ENCODE measurements around the gene SERINC1. TPM values are rescaled to one million over a fixed set of nuclear protein-coding genes. Genes with fewer than 3 reads are reported as not detected.
A peak's percentile ranks its signal among the peaks of the same experiment; 100 is the strongest.

The SERINC1 gene
- total and polyA plus RNA-seq, 9 of the 15 experiments (the other 6 are each of a cell fraction or from before 2014, with no cell fraction given), result 28.8 to 64.6 (median 39.7) TPM

GRCh38 chr6:122400462-122401089, 71.0 kb downstream of the SERINC1 start (continued):
- TF ChIP-seq, protein P1, sequence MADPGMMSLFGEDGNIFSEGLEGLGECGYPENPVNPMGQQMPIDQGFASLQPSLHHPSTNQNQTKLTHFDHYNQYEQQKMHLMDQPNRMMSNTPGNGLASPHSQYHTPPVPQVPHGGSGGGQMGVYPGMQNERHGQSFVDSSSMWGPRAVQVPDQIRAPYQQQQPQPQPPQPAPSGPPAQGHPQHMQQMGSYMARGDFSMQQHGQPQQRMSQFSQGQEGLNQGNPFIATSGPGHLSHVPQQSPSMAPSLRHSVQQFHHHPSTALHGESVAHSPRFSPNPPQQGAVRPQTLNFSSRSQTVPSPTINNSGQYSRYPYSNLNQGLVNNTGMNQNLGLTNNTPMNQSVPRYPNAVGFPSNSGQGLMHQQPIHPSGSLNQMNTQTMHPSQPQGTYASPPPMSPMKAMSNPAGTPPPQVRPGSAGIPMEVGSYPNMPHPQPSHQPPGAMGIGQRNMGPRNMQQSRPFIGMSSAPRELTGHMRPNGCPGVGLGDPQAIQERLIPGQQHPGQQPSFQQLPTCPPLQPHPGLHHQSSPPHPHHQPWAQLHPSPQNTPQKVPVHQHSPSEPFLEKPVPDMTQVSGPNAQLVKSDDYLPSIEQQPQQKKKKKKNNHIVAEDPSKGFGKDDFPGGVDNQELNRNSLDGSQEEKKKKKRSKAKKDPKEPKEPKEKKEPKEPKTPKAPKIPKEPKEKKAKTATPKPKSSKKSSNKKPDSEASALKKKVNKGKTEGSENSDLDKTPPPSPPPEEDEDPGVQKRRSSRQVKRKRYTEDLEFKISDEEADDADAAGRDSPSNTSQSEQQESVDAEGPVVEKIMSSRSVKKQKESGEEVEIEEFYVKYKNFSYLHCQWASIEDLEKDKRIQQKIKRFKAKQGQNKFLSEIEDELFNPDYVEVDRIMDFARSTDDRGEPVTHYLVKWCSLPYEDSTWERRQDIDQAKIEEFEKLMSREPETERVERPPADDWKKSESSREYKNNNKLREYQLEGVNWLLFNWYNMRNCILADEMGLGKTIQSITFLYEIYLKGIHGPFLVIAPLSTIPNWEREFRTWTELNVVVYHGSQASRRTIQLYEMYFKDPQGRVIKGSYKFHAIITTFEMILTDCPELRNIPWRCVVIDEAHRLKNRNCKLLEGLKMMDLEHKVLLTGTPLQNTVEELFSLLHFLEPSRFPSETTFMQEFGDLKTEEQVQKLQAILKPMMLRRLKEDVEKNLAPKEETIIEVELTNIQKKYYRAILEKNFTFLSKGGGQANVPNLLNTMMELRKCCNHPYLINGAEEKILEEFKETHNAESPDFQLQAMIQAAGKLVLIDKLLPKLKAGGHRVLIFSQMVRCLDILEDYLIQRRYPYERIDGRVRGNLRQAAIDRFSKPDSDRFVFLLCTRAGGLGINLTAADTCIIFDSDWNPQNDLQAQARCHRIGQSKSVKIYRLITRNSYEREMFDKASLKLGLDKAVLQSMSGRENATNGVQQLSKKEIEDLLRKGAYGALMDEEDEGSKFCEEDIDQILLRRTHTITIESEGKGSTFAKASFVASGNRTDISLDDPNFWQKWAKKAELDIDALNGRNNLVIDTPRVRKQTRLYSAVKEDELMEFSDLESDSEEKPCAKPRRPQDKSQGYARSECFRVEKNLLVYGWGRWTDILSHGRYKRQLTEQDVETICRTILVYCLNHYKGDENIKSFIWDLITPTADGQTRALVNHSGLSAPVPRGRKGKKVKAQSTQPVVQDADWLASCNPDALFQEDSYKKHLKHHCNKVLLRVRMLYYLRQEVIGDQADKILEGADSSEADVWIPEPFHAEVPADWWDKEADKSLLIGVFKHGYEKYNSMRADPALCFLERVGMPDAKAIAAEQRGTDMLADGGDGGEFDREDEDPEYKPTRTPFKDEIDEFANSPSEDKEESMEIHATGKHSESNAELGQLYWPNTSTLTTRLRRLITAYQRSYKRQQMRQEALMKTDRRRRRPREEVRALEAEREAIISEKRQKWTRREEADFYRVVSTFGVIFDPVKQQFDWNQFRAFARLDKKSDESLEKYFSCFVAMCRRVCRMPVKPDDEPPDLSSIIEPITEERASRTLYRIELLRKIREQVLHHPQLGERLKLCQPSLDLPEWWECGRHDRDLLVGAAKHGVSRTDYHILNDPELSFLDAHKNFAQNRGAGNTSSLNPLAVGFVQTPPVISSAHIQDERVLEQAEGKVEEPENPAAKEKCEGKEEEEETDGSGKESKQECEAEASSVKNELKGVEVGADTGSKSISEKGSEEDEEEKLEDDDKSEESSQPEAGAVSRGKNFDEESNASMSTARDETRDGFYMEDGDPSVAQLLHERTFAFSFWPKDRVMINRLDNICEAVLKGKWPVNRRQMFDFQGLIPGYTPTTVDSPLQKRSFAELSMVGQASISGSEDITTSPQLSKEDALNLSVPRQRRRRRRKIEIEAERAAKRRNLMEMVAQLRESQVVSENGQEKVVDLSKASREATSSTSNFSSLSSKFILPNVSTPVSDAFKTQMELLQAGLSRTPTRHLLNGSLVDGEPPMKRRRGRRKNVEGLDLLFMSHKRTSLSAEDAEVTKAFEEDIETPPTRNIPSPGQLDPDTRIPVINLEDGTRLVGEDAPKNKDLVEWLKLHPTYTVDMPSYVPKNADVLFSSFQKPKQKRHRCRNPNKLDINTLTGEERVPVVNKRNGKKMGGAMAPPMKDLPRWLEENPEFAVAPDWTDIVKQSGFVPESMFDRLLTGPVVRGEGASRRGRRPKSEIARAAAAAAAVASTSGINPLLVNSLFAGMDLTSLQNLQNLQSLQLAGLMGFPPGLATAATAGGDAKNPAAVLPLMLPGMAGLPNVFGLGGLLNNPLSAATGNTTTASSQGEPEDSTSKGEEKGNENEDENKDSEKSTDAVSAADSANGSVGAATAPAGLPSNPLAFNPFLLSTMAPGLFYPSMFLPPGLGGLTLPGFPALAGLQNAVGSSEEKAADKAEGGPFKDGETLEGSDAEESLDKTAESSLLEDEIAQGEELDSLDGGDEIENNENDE (IDR thresholded peaks at IDR 0.05; ENCODE audit: low read depth, low read length), result no peak
- TF ChIP-seq LCOR (CRISPR knock-in tag; IDR thresholded peaks at IDR 0.05) (0 out of 2 replicates have a peak, but pooled peaks have one; percentile 42), ZNF431 (CRISPR knock-in tag; IDR thresholded peaks at IDR 0.05) (no peak), CUX1 (CRISPR knock-in tag; IDR thresholded peaks at IDR 0.05) (0 out of 2 replicates have a peak, but pooled peaks have one; percentile 30)
